HEK293 (cell line): Measurements from ENCODE around the gene ZNF287.

Experiments
- CTCF ChIA-PET: fragments of 350-600 bp; formaldehyde crosslinking; extraction: SDS; loops from one replicate; lab custom pipeline; 2021; ENCODE audit warnings: antibody characterized with exemption; lab: Yijun Ruan, JAX
- POLR2A ChIA-PET: fragments of 300-600 bp; formaldehyde crosslinking; extraction: SDS; loops from one replicate; lab custom pipeline; 2020; ENCODE audit warnings: antibody characterized with exemption, inconsistent platforms; lab: Yijun Ruan, JAX
- H3K27ac ChIP-seq: fragments of 200-500 bp; sonication (Bioruptor generic); 2 replicates; pipeline ENCODE4 v1.5.1; 2014; ENCODE audit warnings: low read depth, low read length, control low read depth, inconsistent platforms; ENCODE audit errors: extremely low read depth
- H3K36me3 ChIP-seq, 2 experiments: fragments of 200-500 bp in 1 of 2; sonication (Bioruptor generic) in 1 of 2; 1 replicate in 1 of 2; 2 replicates in 1 of 2; pipeline ENCODE4 v1.5.1; 2014 to 2017; ENCODE audit warnings: inconsistent platforms in 2 of 2, low read length in 2 of 2; ENCODE audit not compliant: control insufficient read depth in 2 of 2, insufficient read depth in 1 of 2
- H3K4me1 ChIP-seq: fragments of 200-500 bp; sonication (Bioruptor generic); 2 replicates; pipeline ENCODE4 v1.5.1; 2014; ENCODE audit warnings: mild to moderate bottlenecking, low read length, inconsistent platforms; ENCODE audit not compliant: control insufficient read depth, insufficient read depth
- H3K4me3 ChIP-seq: 2 replicates; pipeline ENCODE4 v1.5.1; 2011; ENCODE audit warnings: low read depth, mild to moderate bottlenecking, control low read depth, low read length, moderate library complexity
- H3K9me3 ChIP-seq: fragments of 200-500 bp; sonication (Bioruptor generic); 2 replicates; pipeline ENCODE4 v1.5.1; 2014; ENCODE audit warnings: low read depth, low read length, inconsistent platforms; ENCODE audit not compliant: control insufficient read depth, insufficient read depth
- ELK4 ChIP-seq: IDR thresholded peaks from 2 replicates; pipeline ENCODE4 v1.6.1; 2011; ENCODE audit warnings: mild to moderate bottlenecking, low read depth, low read length, borderline replicate concordance
- MYNN ChIP-seq: fragments of 450-650 bp; formaldehyde crosslinking; IDR thresholded peaks from 2 replicates; pipeline ENCODE4 v1.5.1; 2016; ENCODE audit warnings: missing biosample characterization, missing genetic modification characterization, borderline replicate concordance
- OVOL3 ChIP-seq: fragments of 450-650 bp; formaldehyde crosslinking; IDR thresholded peaks from 2 replicates; pipeline ENCODE4 v1.5.1; 2016; ENCODE audit warnings: missing biosample characterization, missing genetic modification characterization
- PBX3 ChIP-seq: sonication (generic); formaldehyde crosslinking; IDR thresholded peaks from 2 replicates; pipeline ENCODE4 v1.8.1; 2022; ENCODE audit warnings: mild to moderate bottlenecking, moderate library complexity, missing genetic modification reagents
- PRDM6 ChIP-seq: fragments of 450-650 bp; formaldehyde crosslinking; IDR thresholded peaks from 2 replicates; pipeline ENCODE4 v1.5.1; 2017; ENCODE audit warnings: missing biosample characterization, missing genetic modification characterization
- SCRT1 ChIP-seq: fragments of 450-650 bp; formaldehyde crosslinking; IDR thresholded peaks from 2 replicates; pipeline ENCODE4 v1.5.1; 2016; ENCODE audit warnings: missing biosample characterization, missing genetic modification characterization, borderline replicate concordance
- WT1 ChIP-seq: fragments of 450-650 bp; formaldehyde crosslinking; IDR thresholded peaks from 2 replicates; pipeline ENCODE4 v1.5.1; 2016; ENCODE audit warnings: missing biosample characterization, missing genetic modification characterization
- ZBTB11 ChIP-seq: fragments of 450-650 bp; formaldehyde crosslinking; conservative IDR thresholded peaks from 2 replicates; pipeline ENCODE4 v1.5.1; 2016; ENCODE audit warnings: low read depth, missing biosample characterization, missing genetic modification characterization
- ZBTB17 ChIP-seq: fragments of 450-650 bp; formaldehyde crosslinking; IDR thresholded peaks from 2 replicates; pipeline ENCODE4 v1.5.1; 2016; ENCODE audit warnings: missing biosample characterization, missing genetic modification characterization
- ZBTB6 ChIP-seq: fragments of 450-650 bp; formaldehyde crosslinking; IDR thresholded peaks from 2 replicates; pipeline ENCODE4 v1.5.1; 2017; ENCODE audit warnings: missing biosample characterization, missing genetic modification characterization
- ZIC2 ChIP-seq: fragments of 450-650 bp; formaldehyde crosslinking; IDR thresholded peaks from 2 replicates; pipeline ENCODE4 v1.5.1; 2016; ENCODE audit warnings: missing biosample characterization, missing genetic modification characterization
- ZNF121 ChIP-seq: fragments of 450-650 bp; formaldehyde crosslinking; IDR thresholded peaks from 2 replicates; pipeline ENCODE4 v1.5.1; 2016; ENCODE audit warnings: missing biosample characterization, missing genetic modification characterization
- ZNF146 ChIP-seq: fragments of 450-650 bp; formaldehyde crosslinking; IDR thresholded peaks from 2 replicates; pipeline ENCODE4 v1.5.1; 2016; ENCODE audit warnings: missing biosample characterization, missing genetic modification characterization
- ZNF148 ChIP-seq: fragments of 450-650 bp; formaldehyde crosslinking; IDR thresholded peaks from 2 replicates; pipeline ENCODE4 v1.5.0; 2017; ENCODE audit warnings: missing biosample characterization, missing genetic modification characterization, borderline replicate concordance
- ZNF366 ChIP-seq: fragments of 450-650 bp; formaldehyde crosslinking; conservative IDR thresholded peaks from 2 replicates; pipeline ENCODE4 v1.5.1; 2016; ENCODE audit warnings: missing biosample characterization, missing genetic modification characterization
- ZNF449 ChIP-seq: fragments of 450-650 bp; formaldehyde crosslinking; IDR thresholded peaks from 2 replicates; pipeline ENCODE4 v1.5.1; 2017; ENCODE audit warnings: missing biosample characterization, mild to moderate bottlenecking, missing genetic modification characterization, moderate library complexity
- ZNF548 ChIP-seq: fragments of 450-650 bp; formaldehyde crosslinking; IDR thresholded peaks from 2 replicates; pipeline ENCODE4 v1.5.1; 2016; ENCODE audit warnings: missing biosample characterization, missing genetic modification characterization
- ZNF560 ChIP-seq: fragments of 450-650 bp; formaldehyde crosslinking; IDR thresholded peaks from 2 replicates; pipeline ENCODE4 v1.5.1; 2017; ENCODE audit warnings: missing biosample characterization, missing genetic modification characterization, borderline replicate concordance
- ZNF624 ChIP-seq: fragments of 450-650 bp; formaldehyde crosslinking; IDR thresholded peaks from 2 replicates; pipeline ENCODE4 v1.5.1; 2017; ENCODE audit warnings: missing biosample characterization, missing genetic modification characterization
- ZNF654 ChIP-seq: fragments of 450-650 bp; formaldehyde crosslinking; IDR thresholded peaks from 2 replicates; pipeline ENCODE4 v1.5.1; 2016; ENCODE audit warnings: low read depth, missing biosample characterization, missing genetic modification characterization
- ZNF776 ChIP-seq: fragments of 450-650 bp; formaldehyde crosslinking; IDR thresholded peaks from 2 replicates; pipeline ENCODE4 v1.5.0; 2017; ENCODE audit warnings: missing biosample characterization, missing genetic modification characterization, borderline replicate concordance

Gene ZNF287

GRCh38 chr17:16529906-16530305 lies 39.1 kb downstream of the ZNF287 start:
- no peaks in the 10 kb centered on the region for H3K36me3 ChIP-seq
- POLR2A ChIA-PET, result interaction anchor here (0.5 kb wide), 1 partner anchor 143 kb away, joined by 7 read pairs; no protein-coding TSS in a partner anchor
- no peak overlapping the region for H3K27ac ChIP-seq
- CTCF ChIA-PET, result interaction anchor here (0.5 to 1.4 kb wide), 5 partner anchors 8 to 497 kb away, joined by 3 to 12 read pairs (median 4); no protein-coding TSS in a partner anchor
- peaks cover under 1% of the 10 kb centered on the region for H3K4me1 ChIP-seq
- TF ChIP-seq ZNF776 (no peak), ZNF654 (tag by site-specific recombination) (no peak), ZNF146 (tag by site-specific recombination) (no peak), ZNF121 (no peak), MYNN (tag by site-specific recombination) (no peak), SCRT1 (tag by site-specific recombination) (no peak), ELK4 (no peak), ZNF449 (tag by site-specific recombination) (no peak), PRDM6 (tag by site-specific recombination) (no peak), ZNF624 (no peak), ZIC2 (tag by site-specific recombination) (no peak), ZBTB17 (no peak), ZBTB6 (tag by site-specific recombination) (no peak), ZNF560 (no peak), ZBTB11 (tag by site-specific recombination) (no peak)
- TF ChIP-seq, all 188 proteins: peak for 0
- H3K9me3 ChIP-seq, result no peaks in the 10 kb centered on the region
- no peak overlapping the region for H3K4me3 ChIP-seq

GRCh38 chr17:16527298-16527697 lies 41.7 kb downstream of the ZNF287 start:
- Histone ChIP-seq H3K9me3 (no peaks in the 10 kb centered on the region), H3K4me1 (no peaks in the 10 kb centered on the region), H3K27ac (no peak overlapping the region), H3K4me3 (no peak overlapping the region), H3K36me3 (no peaks in the 10 kb centered on the region)
- ChIA-PET CTCF (no interaction called here), POLR2A (no interaction called here)
- TF ChIP-seq ZNF776, result no peak
- TF ChIP-seq ZNF148 (tag by site-specific recombination), result no peak
- TF ChIP-seq ZNF548, result no peak
- no peak for TF ChIP-seq WT1 (tag by site-specific recombination)
- TF ChIP-seq ZNF366 (tag by site-specific recombination), result no peak
- TF ChIP-seq OVOL3 (tag by site-specific recombination), result no peak
- TF ChIP-seq PBX3 (CRISPR knock-in tag), result no peak
